ENCODE measurements around the gene E2F2. TPM values are rescaled to one million over a fixed set of nuclear protein-coding genes. Genes with fewer than 3 reads are reported as not detected.

The E2F2 gene
- total RNA-seq, 3 donors from 2014 or later (not counting 1 experiment from before 2014, with no cell fraction given), result 2.1 to 3.9 (median 3.2) TPM

DNA sequence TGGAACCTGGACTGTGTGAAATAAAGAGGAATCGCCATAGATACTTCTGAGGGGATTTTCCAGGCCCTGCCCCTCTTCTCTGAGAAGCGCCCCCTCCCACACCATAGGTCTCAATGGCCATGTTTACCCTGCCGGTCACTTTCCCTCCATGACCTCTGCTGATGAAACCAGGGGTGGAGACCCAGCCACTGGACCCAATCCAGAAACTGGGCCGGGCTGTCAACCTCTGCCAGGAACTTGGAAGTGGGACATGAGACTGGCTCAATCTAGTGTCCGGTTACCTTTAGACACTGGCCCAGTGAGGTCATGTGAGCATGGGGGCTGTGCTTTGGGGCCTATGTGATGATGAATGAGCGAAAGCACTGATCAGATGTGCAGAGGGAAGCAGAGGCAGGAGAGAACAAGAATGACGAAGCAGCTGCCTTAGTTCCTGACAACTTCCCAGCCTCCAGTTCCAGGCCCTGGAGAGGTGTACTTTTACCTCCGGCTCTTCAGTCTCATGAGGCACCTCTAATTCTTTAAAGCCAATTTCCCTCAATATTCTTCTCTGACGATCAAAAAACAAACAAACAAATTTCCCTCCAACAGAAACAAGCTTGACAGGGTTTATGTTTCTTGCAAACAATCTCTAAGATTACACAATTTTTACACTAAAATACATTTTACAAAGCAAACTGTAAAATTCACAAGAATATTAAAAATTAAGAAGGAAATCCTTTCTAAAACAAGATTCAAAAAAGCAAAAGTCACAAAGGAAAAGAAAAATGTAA is 52.0 kb downstream of the E2F2 start:
- H3K9me3 Mint-ChIP-seq, result no peaks in the 10 kb centered on the region
- no peak overlapping the region for H3K27ac Mint-ChIP-seq
- no peak for DNase-seq
- no peak overlapping the region for H3K27ac ChIP-seq (ENCODE audit: low read length)
- no peaks in the 10 kb centered on the region for H3K36me3 ChIP-seq (ENCODE audit: control insufficient read depth, insufficient read depth, low read length)
- TF ChIP-seq, protein P1, sequence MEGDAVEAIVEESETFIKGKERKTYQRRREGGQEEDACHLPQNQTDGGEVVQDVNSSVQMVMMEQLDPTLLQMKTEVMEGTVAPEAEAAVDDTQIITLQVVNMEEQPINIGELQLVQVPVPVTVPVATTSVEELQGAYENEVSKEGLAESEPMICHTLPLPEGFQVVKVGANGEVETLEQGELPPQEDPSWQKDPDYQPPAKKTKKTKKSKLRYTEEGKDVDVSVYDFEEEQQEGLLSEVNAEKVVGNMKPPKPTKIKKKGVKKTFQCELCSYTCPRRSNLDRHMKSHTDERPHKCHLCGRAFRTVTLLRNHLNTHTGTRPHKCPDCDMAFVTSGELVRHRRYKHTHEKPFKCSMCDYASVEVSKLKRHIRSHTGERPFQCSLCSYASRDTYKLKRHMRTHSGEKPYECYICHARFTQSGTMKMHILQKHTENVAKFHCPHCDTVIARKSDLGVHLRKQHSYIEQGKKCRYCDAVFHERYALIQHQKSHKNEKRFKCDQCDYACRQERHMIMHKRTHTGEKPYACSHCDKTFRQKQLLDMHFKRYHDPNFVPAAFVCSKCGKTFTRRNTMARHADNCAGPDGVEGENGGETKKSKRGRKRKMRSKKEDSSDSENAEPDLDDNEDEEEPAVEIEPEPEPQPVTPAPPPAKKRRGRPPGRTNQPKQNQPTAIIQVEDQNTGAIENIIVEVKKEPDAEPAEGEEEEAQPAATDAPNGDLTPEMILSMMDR (IDR thresholded peaks at IDR 0.05), result no peak
- peaks cover 14% of the 10 kb centered on the region for H3K27me3 ChIP-seq (ENCODE audit: control insufficient read depth, insufficient read depth, low read length)
- H3K36me3 Mint-ChIP-seq, result no peaks in the 10 kb centered on the region
- peaks cover 6 to 8% of the 10 kb centered on the region in 2 donors for H3K4me1 Mint-ChIP-seq
- H3K9me3 ChIP-seq (ENCODE audit: control insufficient read depth, insufficient read depth, low read length), result no peaks in the 10 kb centered on the region
- WGBS (ENCODE audit: insufficient coverage), result 85% methylated on average over 9 of the region's 9 CpGs
- H3K4me1 ChIP-seq (ENCODE audit: control insufficient read depth, insufficient read depth, low read length), result peaks cover 8% of the 10 kb centered on the region
- ATAC-seq, result no peak
- H3K4me3 Mint-ChIP-seq, result no peak overlapping the region
- H3K4me3 ChIP-seq (ENCODE audit: low read length), result no peak overlapping the region
- H3K27me3 Mint-ChIP-seq (ENCODE audit: low read depth in 2 of 2), result peaks cover 15 to 35% of the 10 kb centered on the region in 2 donors
- intact Hi-C loops (cut with micrococcal nuclease), result no loop called here

DNA sequence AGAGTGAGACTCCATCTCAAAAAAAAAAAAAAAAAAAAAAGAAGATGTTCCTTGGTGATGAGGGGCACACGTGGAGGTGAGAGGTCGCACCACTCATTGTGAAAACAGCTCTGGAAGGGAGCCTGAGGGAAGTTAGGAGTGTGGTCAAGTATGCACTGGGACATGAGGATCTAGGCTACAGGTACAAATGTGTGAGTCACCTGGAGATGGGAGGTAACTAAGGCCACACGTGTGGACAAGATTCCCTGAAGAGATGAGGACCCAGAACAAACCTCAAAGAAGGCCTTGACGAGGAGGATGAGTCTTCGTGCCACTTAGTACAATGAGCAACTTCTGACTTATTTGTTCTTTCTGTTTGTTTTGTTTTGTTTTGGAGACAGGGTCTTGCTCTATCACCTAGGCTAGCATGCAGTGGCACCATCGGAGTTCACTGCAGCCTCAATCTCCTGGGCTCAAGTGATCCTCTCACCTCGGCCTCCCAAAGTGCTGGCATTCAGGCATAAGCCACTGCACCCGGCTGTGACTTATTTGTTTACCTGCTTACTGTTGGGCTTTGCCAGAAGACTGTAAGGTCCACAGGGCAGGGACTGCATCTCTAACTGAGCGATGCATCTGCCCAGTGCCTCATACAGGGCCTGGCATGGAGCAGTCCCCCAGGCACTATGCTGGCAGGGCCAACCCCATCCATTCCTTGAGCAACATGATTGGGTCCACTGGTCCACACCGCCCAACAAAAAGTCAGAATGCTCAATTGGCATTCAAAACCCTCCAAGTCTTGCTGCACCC is 53.5 kb downstream of the E2F2 start:
- Histone ChIP-seq H3K36me3 (ENCODE audit: control insufficient read depth, insufficient read depth, low read length) (no peaks in the 10 kb centered on the region), H3K4me1 (ENCODE audit: control insufficient read depth, insufficient read depth, low read length) (no peaks in the 10 kb centered on the region), H3K27me3 (ENCODE audit: control insufficient read depth, insufficient read depth, low read length) (peaks cover 5% of the 10 kb centered on the region), H3K27ac (ENCODE audit: low read length) (no peak overlapping the region), H3K4me3 (ENCODE audit: low read length) (no peak overlapping the region), H3K9me3 (ENCODE audit: control insufficient read depth, insufficient read depth, low read length) (no peaks in the 10 kb centered on the region)
- H3K27ac Mint-ChIP-seq, result no peak overlapping the region
- DNase-seq, result no peak
- ATAC-seq, result no peak
- no peaks in the 10 kb centered on the region for H3K4me1 Mint-ChIP-seq
- intact Hi-C loops (cut with micrococcal nuclease), result no loop called here
- H3K36me3 Mint-ChIP-seq, result no peaks in the 10 kb centered on the region
- peaks cover 11 to 28% of the 10 kb centered on the region in 2 donors for H3K27me3 Mint-ChIP-seq (ENCODE audit: low read depth in 2 of 2)
- TF ChIP-seq, protein P1 (IDR thresholded peaks at IDR 0.05), result no peak
- no peaks in the 10 kb centered on the region for H3K9me3 Mint-ChIP-seq
- H3K4me3 Mint-ChIP-seq, result no peak overlapping the region
- WGBS (ENCODE audit: insufficient coverage), result 89% methylated on average over 10 of the region's 10 CpGs

DNA sequence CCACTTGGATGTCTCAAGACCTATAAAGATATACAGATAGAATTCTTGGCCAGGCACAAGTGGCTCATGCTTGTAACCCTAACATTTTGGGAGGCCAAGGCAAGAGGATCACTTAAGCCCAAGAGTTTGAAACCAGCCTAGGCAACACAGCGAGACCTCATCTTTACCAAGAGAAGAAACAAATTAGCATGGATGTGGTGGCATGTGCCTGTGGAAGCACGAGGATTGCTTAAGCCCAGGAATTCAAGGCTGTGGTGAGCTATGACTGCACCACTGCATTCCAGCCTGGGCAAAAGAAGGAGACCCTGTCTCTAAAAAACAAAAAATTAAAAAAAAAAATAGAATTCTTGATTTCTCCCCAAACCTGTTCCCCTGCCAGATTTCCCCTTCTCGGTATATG is 55.4 kb downstream of the E2F2 start:
- no peaks in the 10 kb centered on the region for H3K9me3 ChIP-seq (ENCODE audit: control insufficient read depth, insufficient read depth, low read length)
- 81% methylated on average over 3 of the region's 3 CpGs for WGBS (ENCODE audit: insufficient coverage)
- intact Hi-C loops (cut with micrococcal nuclease), result no loop called here
- H3K27me3 ChIP-seq (ENCODE audit: control insufficient read depth, insufficient read depth, low read length), result no peaks in the 10 kb centered on the region
- no peak overlapping the region for H3K27ac ChIP-seq (ENCODE audit: low read length)
- Mint-ChIP-seq H3K9me3 (no peaks in the 10 kb centered on the region), H3K27ac (no peak overlapping the region), H3K27me3 (ENCODE audit: low read depth in 2 of 2) (peaks cover 12 to 13% of the 10 kb centered on the region in 2 donors), H3K4me1 (no peaks in the 10 kb centered on the region), H3K36me3 (no peaks in the 10 kb centered on the region), H3K4me3 (no peak overlapping the region)
- no peak for ATAC-seq
- H3K4me3 ChIP-seq (ENCODE audit: low read length), result no peak overlapping the region
- no peak for DNase-seq
- H3K36me3 ChIP-seq (ENCODE audit: control insufficient read depth, insufficient read depth, low read length), result no peaks in the 10 kb centered on the region
- H3K4me1 ChIP-seq (ENCODE audit: control insufficient read depth, insufficient read depth, low read length), result no peaks in the 10 kb centered on the region
- TF ChIP-seq, protein P1 (IDR thresholded peaks at IDR 0.05), result no peak
